AG09309 (cell line): ENCODE results near the gene TRPV4.

Experiments used
- DNase-seq: peaks from one replicate; pipeline ENCODE4 v3.0.0-alpha.2; 2010; ENCODE audit warnings: low read depth
- H3K4me3 ChIP-seq: 2 replicates; pipeline ENCODE4 v1.5.1; 2011; ENCODE audit warnings: mild to moderate bottlenecking, low read depth, low read length, moderate library complexity; ENCODE audit not compliant: control insufficient read depth
- TF ChIP-seq, protein P1 (sequence below): IDR thresholded peaks from 2 replicates; pipeline ENCODE4 v1.5.1; 2011; ENCODE audit warnings: mild to moderate bottlenecking, low read depth, low read length, inconsistent platforms; ENCODE audit not compliant: insufficient read depth, control insufficient read depth; ENCODE audit errors: missing control alignments

The TRPV4 gene

DNA sequence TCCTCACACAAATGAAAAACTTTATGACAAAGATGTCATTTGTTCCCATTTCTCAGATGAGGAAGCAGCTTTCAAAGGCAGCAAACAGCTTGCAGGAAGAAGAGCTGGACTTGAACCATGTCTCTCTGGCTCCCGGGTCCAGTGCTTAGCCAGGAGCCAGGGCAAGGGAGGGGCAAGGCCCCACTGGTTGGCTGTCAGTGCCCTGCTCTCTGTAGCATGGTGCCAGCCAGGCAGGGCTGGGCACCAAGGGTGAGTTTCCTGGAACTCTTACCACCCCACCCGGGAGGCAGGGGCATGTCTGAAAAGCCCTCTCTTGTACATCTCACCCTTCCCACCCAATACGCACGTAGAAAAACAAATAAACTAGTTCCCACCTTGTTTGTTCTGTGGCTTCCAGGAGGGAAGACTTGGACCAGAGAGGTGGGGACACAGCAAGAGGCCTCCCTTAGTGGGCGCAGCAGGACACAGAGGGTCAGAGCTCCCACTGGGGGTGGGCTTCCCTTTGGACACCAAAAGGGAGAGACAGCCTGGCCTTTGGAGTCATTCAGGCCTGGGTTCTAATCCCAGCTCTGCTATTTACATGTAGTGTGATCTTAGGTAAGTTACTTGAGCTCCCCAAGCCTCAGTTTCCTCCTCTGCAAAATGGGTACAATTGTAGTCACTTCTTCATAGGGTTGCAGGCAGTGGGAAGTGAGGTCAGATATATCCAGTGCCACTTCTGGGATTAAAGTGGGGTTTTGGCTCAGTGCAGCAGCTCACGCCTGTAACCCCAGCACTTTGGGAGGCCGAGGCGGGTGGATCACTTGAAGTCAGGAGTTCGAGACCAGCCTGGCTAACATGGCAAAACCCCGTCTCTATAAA lies 17.2 kb downstream of the TRPV4 start:
- TF ChIP-seq, protein P1, sequence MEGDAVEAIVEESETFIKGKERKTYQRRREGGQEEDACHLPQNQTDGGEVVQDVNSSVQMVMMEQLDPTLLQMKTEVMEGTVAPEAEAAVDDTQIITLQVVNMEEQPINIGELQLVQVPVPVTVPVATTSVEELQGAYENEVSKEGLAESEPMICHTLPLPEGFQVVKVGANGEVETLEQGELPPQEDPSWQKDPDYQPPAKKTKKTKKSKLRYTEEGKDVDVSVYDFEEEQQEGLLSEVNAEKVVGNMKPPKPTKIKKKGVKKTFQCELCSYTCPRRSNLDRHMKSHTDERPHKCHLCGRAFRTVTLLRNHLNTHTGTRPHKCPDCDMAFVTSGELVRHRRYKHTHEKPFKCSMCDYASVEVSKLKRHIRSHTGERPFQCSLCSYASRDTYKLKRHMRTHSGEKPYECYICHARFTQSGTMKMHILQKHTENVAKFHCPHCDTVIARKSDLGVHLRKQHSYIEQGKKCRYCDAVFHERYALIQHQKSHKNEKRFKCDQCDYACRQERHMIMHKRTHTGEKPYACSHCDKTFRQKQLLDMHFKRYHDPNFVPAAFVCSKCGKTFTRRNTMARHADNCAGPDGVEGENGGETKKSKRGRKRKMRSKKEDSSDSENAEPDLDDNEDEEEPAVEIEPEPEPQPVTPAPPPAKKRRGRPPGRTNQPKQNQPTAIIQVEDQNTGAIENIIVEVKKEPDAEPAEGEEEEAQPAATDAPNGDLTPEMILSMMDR: no peak
- no peak for DNase-seq
- H3K4me3 ChIP-seq: no peak overlapping the region

DNA sequence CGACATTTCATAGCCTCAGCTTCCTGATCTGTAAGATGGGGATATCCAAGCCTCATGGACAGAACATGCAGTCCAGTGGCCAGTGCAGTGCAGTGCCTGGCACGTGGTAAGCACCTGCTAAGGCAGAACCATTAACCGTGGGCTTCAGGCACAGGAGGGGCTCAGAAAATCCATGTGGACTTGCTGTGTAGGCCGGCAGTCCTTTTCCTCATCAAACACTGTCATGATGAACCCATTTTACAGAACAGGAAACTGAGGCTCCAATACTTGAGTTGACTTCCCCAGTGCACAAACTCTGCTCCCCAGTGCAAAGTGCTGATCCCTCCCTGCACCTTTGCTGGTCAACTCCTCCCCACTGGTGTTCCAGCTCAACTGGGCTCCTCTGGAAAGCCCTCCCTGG lies 18.0 kb downstream of the TRPV4 start:
- TF ChIP-seq, protein P1: no peak
- H3K4me3 ChIP-seq: no peak overlapping the region
- DNase-seq: no peak

DNA sequence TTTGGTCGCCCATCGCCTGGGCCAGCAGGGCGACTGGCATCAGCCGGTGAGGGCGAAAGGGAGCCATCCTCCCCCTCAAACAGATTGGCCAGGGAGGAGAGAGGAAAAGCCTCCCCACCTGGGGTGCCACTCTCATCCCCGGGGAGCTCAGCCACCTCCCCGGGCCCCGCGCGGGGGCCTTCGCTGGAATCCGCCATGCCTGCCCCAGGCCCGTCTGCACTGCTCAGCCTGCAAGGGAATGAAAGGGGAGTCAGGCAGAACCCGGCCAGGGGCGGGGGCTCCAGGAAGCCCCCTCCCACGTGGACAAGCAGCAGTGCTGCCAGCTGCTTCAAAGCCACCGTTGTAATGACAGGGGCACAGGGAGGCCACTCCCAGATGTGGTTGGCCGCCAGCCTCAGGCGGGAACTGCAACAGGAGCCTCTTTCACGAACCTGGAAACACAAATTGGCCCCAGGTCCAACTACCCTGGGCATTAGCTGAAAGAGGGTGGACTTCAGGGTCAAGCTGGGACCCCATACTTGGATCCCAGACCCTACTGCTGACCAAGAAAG lies 18.5 kb downstream of the TRPV4 start:
- TF ChIP-seq, protein P1: no peak
- no peak overlapping the region for H3K4me3 ChIP-seq
- DNase-seq: no peak

DNA sequence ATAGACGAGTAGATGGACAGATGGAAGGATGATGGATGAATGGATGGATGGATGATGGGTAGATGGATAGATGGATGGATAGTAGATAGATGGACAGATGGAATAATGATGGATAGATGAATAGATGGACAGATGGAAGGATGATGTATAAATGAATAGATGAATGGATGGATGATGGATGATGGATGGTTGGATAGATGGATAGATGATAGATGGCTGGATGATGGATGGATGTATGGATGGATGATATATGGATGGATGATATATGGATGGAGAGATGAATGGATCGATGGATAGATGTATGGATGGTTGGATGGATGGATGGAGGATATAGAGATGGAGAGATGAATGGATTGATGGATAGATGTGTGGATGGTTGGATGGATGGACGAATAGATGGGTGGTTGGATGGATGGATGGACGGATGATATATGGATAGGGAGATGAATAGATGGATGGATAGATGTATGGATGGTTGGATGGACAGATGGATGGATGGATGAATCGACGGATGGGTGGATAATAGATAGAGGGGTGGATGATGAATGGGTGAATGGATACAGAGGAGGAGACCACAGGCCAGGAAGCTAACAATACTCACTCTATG lies 19.3 kb downstream of the TRPV4 start:
- H3K4me3 ChIP-seq: no peak overlapping the region
- DNase-seq: no peak
- TF ChIP-seq, protein P1: no peak

DNA sequence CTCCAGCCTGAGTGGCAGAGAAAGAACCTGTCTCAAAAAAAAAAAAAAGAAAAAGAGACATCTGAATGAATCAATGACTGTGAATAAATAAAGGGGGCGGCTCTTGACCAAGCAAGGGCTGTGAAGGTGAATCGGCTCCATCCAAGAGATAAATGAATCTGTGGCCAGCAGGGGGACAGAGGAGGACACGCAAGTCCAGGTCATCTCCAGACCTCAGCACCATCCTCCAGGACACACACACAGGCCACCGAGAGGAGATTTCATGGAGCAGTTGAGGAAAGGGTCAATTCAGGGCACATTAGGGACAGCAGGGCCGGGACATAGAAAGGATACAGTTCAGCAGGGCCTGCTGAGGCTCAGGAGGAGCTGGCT lies 21.6 kb downstream of the TRPV4 start:
- TF ChIP-seq, protein P1: peak; percentile 16
- no peak overlapping the region for H3K4me3 ChIP-seq
- DNase-seq: no peak

DNA sequence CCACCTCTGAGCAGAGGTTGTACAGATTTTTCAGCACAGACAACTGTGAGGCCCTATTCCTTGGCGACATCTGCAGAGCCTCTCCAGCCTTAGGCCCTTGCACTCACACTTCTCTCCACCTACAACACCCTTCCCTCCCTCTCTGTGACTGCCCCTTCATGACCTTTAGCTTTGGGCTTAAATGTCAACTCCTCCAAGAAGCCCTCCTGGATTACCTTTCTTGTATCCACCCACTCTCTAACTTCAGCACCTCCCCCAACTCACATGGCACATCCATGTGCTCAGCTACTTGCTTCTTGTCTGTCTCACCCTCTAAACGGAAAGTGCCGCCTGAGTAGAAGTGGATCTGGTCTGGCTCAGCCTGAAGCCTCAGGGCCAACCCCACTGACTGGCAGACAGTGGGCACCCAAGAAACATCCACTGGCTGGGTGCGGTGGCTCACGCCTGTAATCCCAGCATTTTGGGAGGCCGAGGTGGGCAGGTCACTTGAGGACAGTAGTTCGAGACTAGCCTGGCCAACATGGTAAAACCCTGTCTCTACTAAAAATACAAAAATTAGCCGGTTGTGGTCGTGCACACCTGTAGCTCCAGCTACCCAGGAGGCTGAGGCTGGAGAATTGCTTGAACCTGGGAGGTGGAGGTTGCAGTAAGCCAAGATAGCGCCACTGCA lies 22.1 kb downstream of the TRPV4 start:
- DNase-seq: no peak
- no peak overlapping the region for H3K4me3 ChIP-seq
- TF ChIP-seq, protein P1: no peak
